Measurements from ENCODE around the gene CTU2.

The CTU2 gene

GRCh38 chr16:88760424-88761142, 54.3 kb downstream of the CTU2 start:
- DNase-seq (ENCODE audit: low read depth, low spot score) = no peak

GRCh38 chr16:88761143-88761534, 54.8 kb downstream of the CTU2 start:
- no peak for DNase-seq (ENCODE audit: low read depth, low spot score)

GRCh38 chr16:88761830-88762229, 55.5 kb downstream of the CTU2 start:
- DNase-seq (ENCODE audit: low read depth, low spot score) = no peak

- no peak for DNase-seq (ENCODE audit: low read depth, low spot score)
Observed at GRCh38 chr16:88762258-88762870, 56.1 kb downstream of the CTU2 start.

- DNase-seq (ENCODE audit: low read depth, low spot score) = no peak
Observed at GRCh38 chr16:88762941-88763340, 56.6 kb downstream of the CTU2 start.

- DNase-seq (ENCODE audit: low read depth, low spot score) = peak; percentile 57
Observed at GRCh38 chr16:88763502-88764053, 57.3 kb downstream of the CTU2 start.

- no peak for DNase-seq (ENCODE audit: low read depth, low spot score)
Observed at GRCh38 chr16:88764080-88764479, 57.8 kb downstream of the CTU2 start.

- DNase-seq (ENCODE audit: low read depth, low spot score) = no peak
Observed at GRCh38 chr16:88764913-88765349, 58.6 kb downstream of the CTU2 start.

All from iPS DF 19.7 (cell line).